OCI-LY1 (cell line): Measurements from ENCODE around the gene TXNDC16.

Experiments
- EZH2 ChIP-seq: fragments of 200-600 bp; sonication (generic), shearing (Covaris generic); IDR thresholded peaks from 2 replicates; pipeline ENCODE4 v1.8.0; 2017; ENCODE audit warnings: borderline replicate concordance, mixed run types, mild to moderate bottlenecking, antibody characterized with exemption, low read length, moderate library complexity, mixed read lengths
- TF ChIP-seq, protein P1 (sequence below): fragments of 200-600 bp; sonication (generic), shearing (Covaris generic); IDR thresholded peaks from 2 replicates; pipeline ENCODE4 v1.5.1; 2017; ENCODE audit warnings: mild to moderate bottlenecking, antibody characterized with exemption, low read length, moderate library complexity, mixed read lengths

DNA sequence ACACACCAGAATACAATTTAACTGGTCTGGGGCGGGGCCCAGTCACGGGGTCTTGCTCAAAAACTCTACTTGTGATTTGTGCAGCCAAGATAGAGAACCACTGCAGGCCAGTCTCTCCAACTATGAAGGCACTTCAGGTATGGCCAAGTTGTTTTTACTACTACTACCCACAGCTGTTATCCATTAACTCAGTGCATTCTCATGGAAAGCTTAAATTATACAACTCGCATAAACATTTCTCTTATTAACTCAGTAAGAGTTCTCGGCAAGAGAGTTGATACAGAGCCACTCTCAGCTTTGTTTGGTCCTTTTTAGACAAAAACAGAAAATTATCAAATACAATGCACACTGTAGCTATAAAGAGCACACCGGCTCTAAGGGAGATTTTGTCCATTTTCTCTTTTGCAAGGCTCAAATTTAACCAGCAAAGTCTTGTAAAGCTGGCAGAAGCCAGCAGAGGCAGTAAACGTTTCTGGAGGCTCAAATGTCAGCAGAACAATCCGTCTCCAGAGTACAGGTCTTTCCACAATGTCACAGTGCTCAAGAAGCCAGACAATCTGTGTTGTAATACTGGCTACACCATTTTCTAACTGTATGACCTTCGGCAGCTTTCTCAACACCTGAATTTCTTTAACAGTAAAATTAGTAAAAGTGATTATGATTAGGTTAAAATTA lies 152.2 kb downstream of the TXNDC16 start:
- TF ChIP-seq, protein P1, sequence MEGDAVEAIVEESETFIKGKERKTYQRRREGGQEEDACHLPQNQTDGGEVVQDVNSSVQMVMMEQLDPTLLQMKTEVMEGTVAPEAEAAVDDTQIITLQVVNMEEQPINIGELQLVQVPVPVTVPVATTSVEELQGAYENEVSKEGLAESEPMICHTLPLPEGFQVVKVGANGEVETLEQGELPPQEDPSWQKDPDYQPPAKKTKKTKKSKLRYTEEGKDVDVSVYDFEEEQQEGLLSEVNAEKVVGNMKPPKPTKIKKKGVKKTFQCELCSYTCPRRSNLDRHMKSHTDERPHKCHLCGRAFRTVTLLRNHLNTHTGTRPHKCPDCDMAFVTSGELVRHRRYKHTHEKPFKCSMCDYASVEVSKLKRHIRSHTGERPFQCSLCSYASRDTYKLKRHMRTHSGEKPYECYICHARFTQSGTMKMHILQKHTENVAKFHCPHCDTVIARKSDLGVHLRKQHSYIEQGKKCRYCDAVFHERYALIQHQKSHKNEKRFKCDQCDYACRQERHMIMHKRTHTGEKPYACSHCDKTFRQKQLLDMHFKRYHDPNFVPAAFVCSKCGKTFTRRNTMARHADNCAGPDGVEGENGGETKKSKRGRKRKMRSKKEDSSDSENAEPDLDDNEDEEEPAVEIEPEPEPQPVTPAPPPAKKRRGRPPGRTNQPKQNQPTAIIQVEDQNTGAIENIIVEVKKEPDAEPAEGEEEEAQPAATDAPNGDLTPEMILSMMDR = no peak
- no peak for TF ChIP-seq EZH2
